ENCODE results near the gene METTL26.

GRCh38 chr16:644556-644955, 8.5 kb upstream of the METTL26 start:
- TF ChIP-seq JUN (IDR thresholded peaks at IDR 0.05; ENCODE audit: borderline replicate concordance, low read depth, low read length) (no peak), JUN (CRISPR knock-in tag; IDR thresholded peaks at IDR 0.05; ENCODE audit: borderline replicate concordance) (no peak), HMGXB4 (CRISPR knock-in tag; IDR thresholded peaks at IDR 0.05) (no peak), EP300 (IDR thresholded peaks at IDR 0.05; ENCODE audit: low read length) (no peak), CGGBP1 (CRISPR knock-in tag; IDR thresholded peaks at IDR 0.05) (no peak), ZNF655 (CRISPR knock-in tag; IDR thresholded peaks at IDR 0.05) (no peak)
